Keratinocyte (primary cell): ENCODE data around the gene CDK5RAP3. TPM values are rescaled to one million over a fixed set of nuclear protein-coding genes. Genes with fewer than 3 reads are reported as not detected.

Source experiments
- DNase-seq: peaks from one replicate; pipeline ENCODE4 v3.0.0-alpha.2; 2011; ENCODE audit warnings: low read depth, missing footprints, low spot score
- FAIRE-seq: peaks from 2 replicates; lab custom pipeline; 2011; peaks lifted over from hg19 to GRCh38; lab: Jason Lieb, UNC
- H2AFZ ChIP-seq: 2 replicates; pipeline ENCODE4 v1.6.0; 2012; ENCODE audit warnings: low read length, control low read depth, inconsistent platforms; ENCODE audit not compliant: control insufficient read depth
- H3K27ac ChIP-seq: 2 replicates; pipeline ENCODE4 v1.5.1; 2011; ENCODE audit warnings: low read length; ENCODE audit not compliant: control insufficient read depth, insufficient read depth
- H3K27me3 ChIP-seq: 3 replicates; pipeline ENCODE4 v1.6.0; 2011; ENCODE audit warnings: low read length; ENCODE audit not compliant: control insufficient read depth, insufficient read depth; ENCODE audit errors: extremely low read depth
- H3K36me3 ChIP-seq, 2 experiments: 2 replicates in 1 of 2; 3 replicates in 1 of 2; pipeline ENCODE4 v1.5.1; 2011; ENCODE audit warnings: low read length in 2 of 2, mild to moderate bottlenecking in 1 of 2; ENCODE audit not compliant: control insufficient read depth in 2 of 2, insufficient read depth in 2 of 2; ENCODE audit errors: extremely low read depth in 1 of 2
- H3K4me1 ChIP-seq: 3 replicates; pipeline ENCODE4 v1.5.1; 2011; ENCODE audit warnings: low read length; ENCODE audit not compliant: control insufficient read depth, insufficient read depth; ENCODE audit errors: extremely low read depth
- H3K4me2 ChIP-seq: 3 replicates; pipeline ENCODE4 v1.6.0; 2011; ENCODE audit warnings: low read depth, low read length; ENCODE audit not compliant: control insufficient read depth, insufficient read depth; ENCODE audit errors: extremely low read depth
- H3K4me3 ChIP-seq, 3 experiments: fragments of 200-600 bp in 1 of 3; sonication (generic) in 1 of 3; 2 replicates in 2 of 3; 3 replicates in 1 of 3; pipeline ENCODE4 v1.5.1; 2011 to 2016; ENCODE audit warnings: low read length in 3 of 3, mild to moderate bottlenecking in 3 of 3, control low read depth in 2 of 3, inconsistent platforms in 1 of 3, low read depth in 1 of 3, mixed read lengths in 1 of 3, mixed run types in 1 of 3, moderate library complexity in 1 of 3; ENCODE audit not compliant: control insufficient read depth in 2 of 3, insufficient read depth in 2 of 3; ENCODE audit errors: extremely low read depth in 1 of 3
- H3K79me2 ChIP-seq: 2 replicates; pipeline ENCODE4 v1.6.0; 2012; ENCODE audit warnings: low read length; ENCODE audit not compliant: control insufficient read depth, insufficient read depth
- H3K9ac ChIP-seq: 3 replicates; pipeline ENCODE4 v1.6.0; 2011; ENCODE audit warnings: low read length; ENCODE audit not compliant: control insufficient read depth, insufficient read depth; ENCODE audit errors: extremely low read depth
- H3K9me1 ChIP-seq: 3 replicates; pipeline ENCODE4 v1.6.0; 2011; ENCODE audit warnings: low read length; ENCODE audit not compliant: control insufficient read depth, insufficient read depth; ENCODE audit errors: extremely low read depth
- H3K9me3 ChIP-seq: 2 replicates; pipeline ENCODE4 v1.5.1; 2012; ENCODE audit warnings: low read depth, low read length; ENCODE audit not compliant: control insufficient read depth
- H4K20me1 ChIP-seq: 3 replicates; pipeline ENCODE4 v1.6.0; 2011; ENCODE audit warnings: low read length; ENCODE audit not compliant: control insufficient read depth, insufficient read depth; ENCODE audit errors: extremely low read depth
- EZH2 ChIP-seq: IDR thresholded peaks from one replicate; pipeline ENCODE4 v1.6.1; 2012; ENCODE audit warnings: inconsistent platforms, mild to moderate bottlenecking, low read length, moderate library complexity
- dilution Hi-C: fragments of 300-500 bp; cut with MboI; formaldehyde crosslinking; loops from one replicate; pipeline ENCODE4 v1.7.0; 2020; ENCODE audit warnings: low sequenced_read_pairs; ENCODE audit not compliant: extremely low pct_ligation_motif_present
- polyA plus RNA-seq, 5 experiments: library from polyadenylated mRNA; depleted of rRNA in 3 of 5; stranded (reverse) in 3 of 5; stranded (forward) in 1 of 5; unstranded in 1 of 5; fragments of >200 nt; gene quantifications; 1 replicate in 1 of 5; 2 replicates in 3 of 5; 3 replicates in 1 of 5; pipeline versions ENCODE4 v1.2.1 to v1.2.3, GENCODE V29; 2011 to 2012; ENCODE audit warnings: missing spikeins in 2 of 5, low read depth in 1 of 5, low replicate concordance in 1 of 5
- TF ChIP-seq, protein P1 (sequence below), 3 experiments: IDR thresholded peaks in 1 of 3; conservative IDR thresholded peaks in 1 of 3; optimal IDR thresholded peaks in 1 of 3; 2 replicates in 2 of 3; 3 replicates in 1 of 3; pipeline versions ENCODE3 to v1.5.1; 2011; ENCODE audit warnings: low read length in 3 of 3, mild to moderate bottlenecking in 3 of 3, moderate library complexity in 2 of 3, control low read depth in 1 of 3, inconsistent platforms in 1 of 3; ENCODE audit not compliant: insufficient read depth in 2 of 3; ENCODE audit errors: extremely low read depth in 1 of 3

CDK5RAP3 gene
- polyA plus RNA-seq, 1 donor (not counting 4 experiments of a cell fraction or from before 2014, with no cell fraction given), result 63.9 TPM

DNA sequence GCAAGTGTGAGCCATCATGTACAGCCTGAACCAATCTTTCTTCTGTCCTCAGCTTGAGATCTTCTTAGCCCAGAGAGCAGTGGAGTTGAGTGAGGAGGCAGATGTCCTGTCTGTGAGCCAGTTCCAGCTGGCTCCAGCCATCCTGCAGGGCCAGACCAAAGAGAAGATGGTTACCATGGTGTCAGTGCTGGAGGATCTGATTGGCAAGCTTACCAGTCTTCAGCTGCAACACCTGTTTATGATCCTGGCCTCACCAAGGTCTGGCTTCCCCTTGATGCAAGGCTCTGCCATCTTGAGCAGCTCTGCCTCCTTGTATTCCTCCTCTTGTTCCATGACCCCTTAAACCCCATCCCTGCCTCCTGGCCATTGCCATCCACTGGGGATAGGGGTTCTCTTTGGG lies 9.6 kb downstream of the CDK5RAP3 start:
- no peaks in the 10 kb centered on the region for H4K20me1 ChIP-seq
- no peak for DNase-seq
- peaks cover 30 to 44% of the 10 kb centered on the region in 2 experiments for H3K36me3 ChIP-seq
- H3K27ac ChIP-seq, result no peak overlapping the region
- dilution Hi-C loops, result no loop called here
- H3K79me2 ChIP-seq, result no peaks in the 10 kb centered on the region
- H3K4me3 ChIP-seq, result no peak overlapping the region
- no peak overlapping the region for H3K4me2 ChIP-seq
- H2AFZ ChIP-seq, result no peak overlapping the region
- no peaks in the 10 kb centered on the region for H3K4me1 ChIP-seq
- H3K27me3 ChIP-seq, result no peaks in the 10 kb centered on the region
- no peak for FAIRE-seq
- H3K9me3 ChIP-seq, result no peaks in the 10 kb centered on the region
- no peaks in the 10 kb centered on the region for H3K9me1 ChIP-seq
- no peak overlapping the region for H3K9ac ChIP-seq
- TF ChIP-seq, protein P1, sequence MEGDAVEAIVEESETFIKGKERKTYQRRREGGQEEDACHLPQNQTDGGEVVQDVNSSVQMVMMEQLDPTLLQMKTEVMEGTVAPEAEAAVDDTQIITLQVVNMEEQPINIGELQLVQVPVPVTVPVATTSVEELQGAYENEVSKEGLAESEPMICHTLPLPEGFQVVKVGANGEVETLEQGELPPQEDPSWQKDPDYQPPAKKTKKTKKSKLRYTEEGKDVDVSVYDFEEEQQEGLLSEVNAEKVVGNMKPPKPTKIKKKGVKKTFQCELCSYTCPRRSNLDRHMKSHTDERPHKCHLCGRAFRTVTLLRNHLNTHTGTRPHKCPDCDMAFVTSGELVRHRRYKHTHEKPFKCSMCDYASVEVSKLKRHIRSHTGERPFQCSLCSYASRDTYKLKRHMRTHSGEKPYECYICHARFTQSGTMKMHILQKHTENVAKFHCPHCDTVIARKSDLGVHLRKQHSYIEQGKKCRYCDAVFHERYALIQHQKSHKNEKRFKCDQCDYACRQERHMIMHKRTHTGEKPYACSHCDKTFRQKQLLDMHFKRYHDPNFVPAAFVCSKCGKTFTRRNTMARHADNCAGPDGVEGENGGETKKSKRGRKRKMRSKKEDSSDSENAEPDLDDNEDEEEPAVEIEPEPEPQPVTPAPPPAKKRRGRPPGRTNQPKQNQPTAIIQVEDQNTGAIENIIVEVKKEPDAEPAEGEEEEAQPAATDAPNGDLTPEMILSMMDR (optimal IDR thresholded peaks at IDR 0.05 in 1 of 3, IDR thresholded peaks at IDR 0.05 in 1 of 3, conservative IDR thresholded peaks at IDR 0.05 in 1 of 3; ENCODE audit: extremely low read depth in 1 of 3, insufficient read depth in 2 of 3, low read length in 3 of 3), result no peak
- no peak for TF ChIP-seq EZH2

DNA sequence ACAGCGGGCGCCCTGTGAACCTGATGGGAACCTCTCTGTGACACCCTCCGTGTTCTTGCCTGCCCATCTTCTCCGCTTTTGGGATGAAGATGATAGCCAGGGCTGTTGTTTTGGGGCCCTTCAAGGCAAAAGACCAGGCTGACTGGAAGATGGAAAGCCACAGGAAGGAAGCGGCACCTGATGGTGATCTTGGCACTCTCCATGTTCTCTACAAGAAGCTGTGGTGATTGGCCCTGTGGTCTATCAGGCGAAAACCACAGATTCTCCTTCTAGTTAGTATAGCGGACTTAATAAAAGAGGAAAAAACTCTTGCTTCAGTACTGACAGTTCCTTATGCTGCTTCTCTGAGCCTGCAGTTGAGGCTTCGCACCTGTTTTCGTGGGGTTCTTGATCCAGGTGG lies 10.5 kb downstream of the CDK5RAP3 start:
- H3K27me3 ChIP-seq, result no peaks in the 10 kb centered on the region
- no peak overlapping the region for H3K4me3 ChIP-seq
- H3K4me1 ChIP-seq, result no peaks in the 10 kb centered on the region
- no peaks in the 10 kb centered on the region for H3K79me2 ChIP-seq
- FAIRE-seq (no peak), DNase-seq (no peak)
- TF ChIP-seq, protein P1 (optimal IDR thresholded peaks at IDR 0.05 in 1 of 3, IDR thresholded peaks at IDR 0.05 in 1 of 3, conservative IDR thresholded peaks at IDR 0.05 in 1 of 3; ENCODE audit: extremely low read depth in 1 of 3, insufficient read depth in 2 of 3, low read length in 3 of 3), result no peak
- TF ChIP-seq EZH2, result no peak
- no peak overlapping the region for H3K27ac ChIP-seq
- H3K9ac ChIP-seq, result no peak overlapping the region
- H3K36me3 ChIP-seq, result peaks cover 23 to 43% of the 10 kb centered on the region in 2 experiments
- H2AFZ ChIP-seq, result no peak overlapping the region
- no peaks in the 10 kb centered on the region for H3K9me3 ChIP-seq
- H3K4me2 ChIP-seq, result no peak overlapping the region
- no peaks in the 10 kb centered on the region for H4K20me1 ChIP-seq
- H3K9me1 ChIP-seq, result no peaks in the 10 kb centered on the region
- dilution Hi-C loops, result no loop called here
